Epidermal melanocyte (primary cell): ENCODE data around the gene UGT1A7.

Experiments
- DNase-seq: peaks from one replicate; pipeline ENCODE4 v3.0.0; 2011; ENCODE audit warnings: low spot score; ENCODE audit not compliant: insufficient read length

The UGT1A7 gene

DNA sequence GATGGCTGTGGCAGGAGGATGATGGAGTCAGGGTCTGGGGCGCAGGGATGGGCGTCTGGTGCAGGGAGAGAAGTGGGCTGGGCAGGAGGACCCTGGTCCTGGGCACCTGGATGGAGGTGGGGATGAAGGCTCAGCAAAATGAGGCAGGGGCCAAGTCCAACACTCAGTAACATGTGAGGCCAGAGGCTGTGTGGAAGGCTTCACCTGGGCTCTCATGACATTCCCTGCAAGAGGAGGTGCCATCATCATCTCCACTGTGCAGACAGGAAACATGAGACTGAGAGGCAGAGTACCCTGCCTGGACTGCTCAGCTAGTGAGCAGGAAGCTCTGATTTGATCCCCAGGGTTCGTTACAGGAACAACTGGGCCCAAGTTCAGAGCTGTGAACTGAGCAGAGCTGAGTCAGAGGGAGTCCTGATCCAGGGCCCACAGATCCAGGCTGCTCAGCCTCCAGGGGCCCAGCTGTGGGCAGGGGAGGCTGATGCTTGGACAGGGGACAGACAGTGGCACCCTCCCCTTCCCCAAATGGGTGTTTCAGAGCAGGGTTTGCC is 135.7 kb downstream of the UGT1A7 start:
- DNase-seq, result no peak

GRCh38 chr2:233817995-233818638 is 136.4 kb downstream of the UGT1A7 start:
- no peak for DNase-seq

- DNase-seq, result no peak
These were observed 137.2 kb downstream of the UGT1A7 start for GRCh38 chr2:233818639-233819621.

GRCh38 chr2:233819884-233820773 is 138.4 kb downstream of the UGT1A7 start:
- no peak for DNase-seq

- DNase-seq, result no peak
These were observed 139.0 kb downstream of the UGT1A7 start for GRCh38 chr2:233820774-233821105.

- DNase-seq, result no peak
These were observed 139.5 kb downstream of the UGT1A7 start for GRCh38 chr2:233821196-233821595.

DNA sequence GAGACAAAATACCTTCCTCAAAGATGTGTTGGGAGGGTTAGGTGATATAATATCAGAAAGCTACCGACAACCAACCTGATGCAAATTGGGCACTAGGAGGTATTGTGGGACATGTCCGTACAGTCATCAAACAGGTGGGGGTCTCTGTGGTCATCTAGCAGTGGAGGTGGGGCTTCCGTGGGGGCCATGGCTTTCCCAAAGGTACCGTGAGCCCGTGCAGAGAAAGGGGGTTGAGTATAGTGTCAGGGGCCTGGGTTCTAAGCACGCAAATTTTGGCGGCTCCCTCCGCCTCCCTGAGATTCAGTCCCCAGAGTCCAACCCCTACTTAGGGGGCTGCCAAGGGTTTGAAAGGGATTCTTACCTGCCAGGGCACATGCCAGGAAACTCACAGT is 140.0 kb downstream of the UGT1A7 start:
- DNase-seq, result no peak

- DNase-seq, result no peak
These were observed 140.5 kb downstream of the UGT1A7 start for GRCh38 chr2:233822101-233822771.
